ENCODE results near the gene RNF133.

DNA sequence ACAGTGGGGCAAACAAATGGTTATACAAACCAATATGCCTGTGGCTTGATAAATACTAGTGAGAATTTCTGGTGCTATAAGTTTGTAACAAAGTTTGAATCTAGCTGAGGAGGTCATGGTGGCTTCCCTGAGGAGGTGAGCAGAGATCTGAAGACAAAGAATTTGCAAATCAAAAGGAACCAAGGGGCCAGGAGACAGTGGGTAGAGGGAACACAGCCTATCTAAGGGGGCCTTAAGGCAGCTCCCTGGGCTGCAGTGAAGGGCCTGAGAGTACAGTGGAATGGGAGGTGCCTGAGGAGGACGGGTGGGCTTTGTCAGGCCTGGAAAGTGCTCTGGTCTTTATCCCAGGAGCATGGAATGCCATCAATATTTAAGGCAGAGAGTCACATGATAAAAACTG, 21.8 kb downstream of the RNF133 start:
- TF ChIP-seq YY1 (IDR thresholded peaks at IDR 0.05; ENCODE audit: low read depth, low read length) = no peak
- no peak for TF ChIP-seq ZZZ3 (IDR thresholded peaks at IDR 0.05; ENCODE audit: control insufficient read depth, insufficient read length, low read depth)
- TF ChIP-seq, protein P1, sequence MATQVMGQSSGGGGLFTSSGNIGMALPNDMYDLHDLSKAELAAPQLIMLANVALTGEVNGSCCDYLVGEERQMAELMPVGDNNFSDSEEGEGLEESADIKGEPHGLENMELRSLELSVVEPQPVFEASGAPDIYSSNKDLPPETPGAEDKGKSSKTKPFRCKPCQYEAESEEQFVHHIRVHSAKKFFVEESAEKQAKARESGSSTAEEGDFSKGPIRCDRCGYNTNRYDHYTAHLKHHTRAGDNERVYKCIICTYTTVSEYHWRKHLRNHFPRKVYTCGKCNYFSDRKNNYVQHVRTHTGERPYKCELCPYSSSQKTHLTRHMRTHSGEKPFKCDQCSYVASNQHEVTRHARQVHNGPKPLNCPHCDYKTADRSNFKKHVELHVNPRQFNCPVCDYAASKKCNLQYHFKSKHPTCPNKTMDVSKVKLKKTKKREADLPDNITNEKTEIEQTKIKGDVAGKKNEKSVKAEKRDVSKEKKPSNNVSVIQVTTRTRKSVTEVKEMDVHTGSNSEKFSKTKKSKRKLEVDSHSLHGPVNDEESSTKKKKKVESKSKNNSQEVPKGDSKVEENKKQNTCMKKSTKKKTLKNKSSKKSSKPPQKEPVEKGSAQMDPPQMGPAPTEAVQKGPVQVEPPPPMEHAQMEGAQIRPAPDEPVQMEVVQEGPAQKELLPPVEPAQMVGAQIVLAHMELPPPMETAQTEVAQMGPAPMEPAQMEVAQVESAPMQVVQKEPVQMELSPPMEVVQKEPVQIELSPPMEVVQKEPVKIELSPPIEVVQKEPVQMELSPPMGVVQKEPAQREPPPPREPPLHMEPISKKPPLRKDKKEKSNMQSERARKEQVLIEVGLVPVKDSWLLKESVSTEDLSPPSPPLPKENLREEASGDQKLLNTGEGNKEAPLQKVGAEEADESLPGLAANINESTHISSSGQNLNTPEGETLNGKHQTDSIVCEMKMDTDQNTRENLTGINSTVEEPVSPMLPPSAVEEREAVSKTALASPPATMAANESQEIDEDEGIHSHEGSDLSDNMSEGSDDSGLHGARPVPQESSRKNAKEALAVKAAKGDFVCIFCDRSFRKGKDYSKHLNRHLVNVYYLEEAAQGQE (IDR thresholded peaks at IDR 0.05; ENCODE audit: low read depth, low read length) = no peak
- TF ChIP-seq CBX3 (IDR thresholded peaks at IDR 0.05; ENCODE audit: borderline replicate concordance, low read depth) = no peak
- TF ChIP-seq POLR2A (IDR thresholded peaks at IDR 0.05; ENCODE audit: low read depth, low read length) = no peak
- TF ChIP-seq, protein P2, sequence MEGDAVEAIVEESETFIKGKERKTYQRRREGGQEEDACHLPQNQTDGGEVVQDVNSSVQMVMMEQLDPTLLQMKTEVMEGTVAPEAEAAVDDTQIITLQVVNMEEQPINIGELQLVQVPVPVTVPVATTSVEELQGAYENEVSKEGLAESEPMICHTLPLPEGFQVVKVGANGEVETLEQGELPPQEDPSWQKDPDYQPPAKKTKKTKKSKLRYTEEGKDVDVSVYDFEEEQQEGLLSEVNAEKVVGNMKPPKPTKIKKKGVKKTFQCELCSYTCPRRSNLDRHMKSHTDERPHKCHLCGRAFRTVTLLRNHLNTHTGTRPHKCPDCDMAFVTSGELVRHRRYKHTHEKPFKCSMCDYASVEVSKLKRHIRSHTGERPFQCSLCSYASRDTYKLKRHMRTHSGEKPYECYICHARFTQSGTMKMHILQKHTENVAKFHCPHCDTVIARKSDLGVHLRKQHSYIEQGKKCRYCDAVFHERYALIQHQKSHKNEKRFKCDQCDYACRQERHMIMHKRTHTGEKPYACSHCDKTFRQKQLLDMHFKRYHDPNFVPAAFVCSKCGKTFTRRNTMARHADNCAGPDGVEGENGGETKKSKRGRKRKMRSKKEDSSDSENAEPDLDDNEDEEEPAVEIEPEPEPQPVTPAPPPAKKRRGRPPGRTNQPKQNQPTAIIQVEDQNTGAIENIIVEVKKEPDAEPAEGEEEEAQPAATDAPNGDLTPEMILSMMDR (IDR thresholded peaks at IDR 0.05 in 2 of 3, conservative IDR thresholded peaks at IDR 0.05 in 1 of 3; ENCODE audit: control insufficient read depth in 2 of 3, extremely low read depth in 1 of 3, insufficient read depth in 1 of 3, low read depth in 3 of 3, low read length in 3 of 3) = no peak
- TF ChIP-seq CHD1 (IDR thresholded peaks at IDR 0.05; ENCODE audit: low read depth, low read length) = no peak
- TF ChIP-seq, protein P3, sequence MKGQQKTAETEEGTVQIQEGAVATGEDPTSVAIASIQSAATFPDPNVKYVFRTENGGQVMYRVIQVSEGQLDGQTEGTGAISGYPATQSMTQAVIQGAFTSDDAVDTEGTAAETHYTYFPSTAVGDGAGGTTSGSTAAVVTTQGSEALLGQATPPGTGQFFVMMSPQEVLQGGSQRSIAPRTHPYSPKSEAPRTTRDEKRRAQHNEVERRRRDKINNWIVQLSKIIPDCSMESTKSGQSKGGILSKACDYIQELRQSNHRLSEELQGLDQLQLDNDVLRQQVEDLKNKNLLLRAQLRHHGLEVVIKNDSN (IDR thresholded peaks at IDR 0.05; ENCODE audit: borderline replicate concordance, extremely low read length, insufficient read depth, low read depth, low read length) = no peak
